Nephron (organoid): Measurements from ENCODE around the gene COA7.

Experiments used
- H3K27ac Mint-ChIP-seq, 3 experiments: 2 replicates each; pipeline ENCODE4 v1.8.0; 2020; ENCODE audit warnings: mixed read lengths in 3 of 3, mild to moderate bottlenecking in 2 of 3, moderate library complexity in 1 of 3
- H3K27me3 Mint-ChIP-seq: 2 replicates; pipeline ENCODE4 v1.8.0; 2021; ENCODE audit warnings: low read depth, mild to moderate bottlenecking, moderate library complexity, mixed read lengths
- H3K36me3 Mint-ChIP-seq: 2 replicates; pipeline ENCODE4 v1.8.0; 2020; ENCODE audit warnings: low read depth, mixed read lengths
- H3K4me1 Mint-ChIP-seq: 2 replicates; pipeline ENCODE4 v1.8.0; 2020; ENCODE audit warnings: mixed read lengths
- H3K4me3 Mint-ChIP-seq, 3 experiments: 2 replicates each; pipeline ENCODE4 v1.8.0; 2020; ENCODE audit warnings: mild to moderate bottlenecking in 3 of 3, mixed read lengths in 3 of 3, moderate library complexity in 2 of 3
- H3K9me3 Mint-ChIP-seq: 2 replicates; pipeline ENCODE4 v1.8.0; 2020; ENCODE audit warnings: mixed read lengths
- TF ChIP-seq, protein P1 (sequence below), 3 experiments: fragments of 200-600 bp; sonication (generic); IDR thresholded peaks; one replicate each; pipeline ENCODE4 v1.5.0; 2021; ENCODE audit warnings: antibody characterized with exemption in 3 of 3; ENCODE audit not compliant: unreplicated experiment in 3 of 3

The COA7 gene

DNA sequence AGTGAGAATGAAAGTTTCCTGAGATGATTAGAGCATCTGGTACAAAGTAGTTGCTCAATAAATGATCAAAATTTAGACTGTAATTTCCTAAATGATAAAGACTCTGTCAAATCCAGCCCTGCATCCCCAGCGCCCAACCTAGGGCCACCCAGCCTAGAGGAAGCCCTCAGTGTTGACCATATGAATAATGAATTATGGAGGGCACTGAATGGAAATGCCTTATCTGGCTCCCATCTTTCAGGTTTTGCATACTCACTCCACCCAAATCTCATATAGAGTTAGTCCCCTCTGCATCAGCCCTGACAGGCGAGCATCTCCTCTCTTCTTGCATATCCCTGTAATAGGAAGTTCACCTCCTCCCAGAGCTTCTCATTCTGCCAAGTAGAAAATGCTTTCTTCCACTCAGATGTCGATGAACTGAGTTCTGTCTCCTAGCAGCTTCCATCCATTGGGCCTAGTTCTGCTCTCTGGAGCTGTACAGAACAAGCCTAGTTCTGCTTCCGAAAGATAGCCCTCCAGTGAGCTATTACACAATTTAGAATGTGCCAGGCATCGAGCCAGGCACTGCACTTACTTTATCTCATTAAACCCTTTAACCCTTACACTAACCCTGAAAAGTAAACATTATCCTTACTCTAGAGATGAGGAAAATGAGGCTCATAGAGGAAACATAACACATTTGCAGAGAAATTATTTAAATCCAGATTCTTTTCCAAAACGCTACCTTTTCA is 20.9 kb downstream of the COA7 start:
- H3K4me3 Mint-ChIP-seq, result no peak overlapping the region
- H3K4me1 Mint-ChIP-seq, result peaks cover 35% of the 10 kb centered on the region
- no peaks in the 10 kb centered on the region for H3K36me3 Mint-ChIP-seq
- peaks cover 4% of the 10 kb centered on the region for H3K27me3 Mint-ChIP-seq
- no peaks in the 10 kb centered on the region for H3K9me3 Mint-ChIP-seq
- TF ChIP-seq, protein P1, sequence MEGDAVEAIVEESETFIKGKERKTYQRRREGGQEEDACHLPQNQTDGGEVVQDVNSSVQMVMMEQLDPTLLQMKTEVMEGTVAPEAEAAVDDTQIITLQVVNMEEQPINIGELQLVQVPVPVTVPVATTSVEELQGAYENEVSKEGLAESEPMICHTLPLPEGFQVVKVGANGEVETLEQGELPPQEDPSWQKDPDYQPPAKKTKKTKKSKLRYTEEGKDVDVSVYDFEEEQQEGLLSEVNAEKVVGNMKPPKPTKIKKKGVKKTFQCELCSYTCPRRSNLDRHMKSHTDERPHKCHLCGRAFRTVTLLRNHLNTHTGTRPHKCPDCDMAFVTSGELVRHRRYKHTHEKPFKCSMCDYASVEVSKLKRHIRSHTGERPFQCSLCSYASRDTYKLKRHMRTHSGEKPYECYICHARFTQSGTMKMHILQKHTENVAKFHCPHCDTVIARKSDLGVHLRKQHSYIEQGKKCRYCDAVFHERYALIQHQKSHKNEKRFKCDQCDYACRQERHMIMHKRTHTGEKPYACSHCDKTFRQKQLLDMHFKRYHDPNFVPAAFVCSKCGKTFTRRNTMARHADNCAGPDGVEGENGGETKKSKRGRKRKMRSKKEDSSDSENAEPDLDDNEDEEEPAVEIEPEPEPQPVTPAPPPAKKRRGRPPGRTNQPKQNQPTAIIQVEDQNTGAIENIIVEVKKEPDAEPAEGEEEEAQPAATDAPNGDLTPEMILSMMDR (IDR thresholded peaks at IDR 0.05; ENCODE audit: unreplicated experiment in 3 of 3), result no peak
- H3K27ac Mint-ChIP-seq, result peak overlapping the region; percentile 24 to 43 (median 27)

DNA sequence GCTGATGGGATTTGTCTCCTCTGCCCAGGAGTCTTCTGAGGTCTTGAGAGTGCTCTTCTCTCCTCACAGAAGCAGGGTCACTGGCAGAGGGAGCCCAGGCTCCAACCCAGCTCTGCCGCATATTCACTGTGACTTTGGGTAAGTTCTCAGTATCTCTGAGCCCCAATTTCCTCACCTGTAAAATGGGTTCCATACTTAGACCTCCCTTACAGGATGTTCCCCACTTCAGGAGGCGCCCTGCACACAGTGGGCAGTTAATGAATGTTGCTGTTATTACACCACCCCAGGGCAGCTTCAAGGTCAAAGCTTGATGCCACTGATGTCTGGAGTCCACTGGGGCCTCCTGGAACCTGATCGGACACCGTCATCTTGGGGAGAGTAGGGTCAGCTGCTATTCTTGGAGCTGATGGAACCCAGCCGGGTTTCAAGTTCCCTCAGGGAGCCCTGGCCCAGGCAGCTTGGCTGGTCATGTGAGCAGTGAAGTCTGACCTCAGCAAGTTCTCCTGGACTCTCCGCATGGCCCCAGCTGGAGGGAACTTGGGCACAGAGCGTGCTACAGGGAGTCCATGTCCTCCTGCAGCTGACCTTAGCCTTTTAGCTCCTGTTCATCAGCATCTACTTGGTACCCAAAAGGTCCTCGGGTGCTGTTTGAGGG is 21.8 kb downstream of the COA7 start:
- no peak overlapping the region for H3K4me3 Mint-ChIP-seq
- H3K4me1 Mint-ChIP-seq, result peaks cover 35% of the 10 kb centered on the region
- TF ChIP-seq, protein P1 (IDR thresholded peaks at IDR 0.05; ENCODE audit: unreplicated experiment in 3 of 3), result no peak
- H3K27ac Mint-ChIP-seq, result no peak overlapping the region
- no peaks in the 10 kb centered on the region for H3K9me3 Mint-ChIP-seq
- peaks cover 4% of the 10 kb centered on the region for H3K27me3 Mint-ChIP-seq
- H3K36me3 Mint-ChIP-seq, result no peaks in the 10 kb centered on the region

DNA sequence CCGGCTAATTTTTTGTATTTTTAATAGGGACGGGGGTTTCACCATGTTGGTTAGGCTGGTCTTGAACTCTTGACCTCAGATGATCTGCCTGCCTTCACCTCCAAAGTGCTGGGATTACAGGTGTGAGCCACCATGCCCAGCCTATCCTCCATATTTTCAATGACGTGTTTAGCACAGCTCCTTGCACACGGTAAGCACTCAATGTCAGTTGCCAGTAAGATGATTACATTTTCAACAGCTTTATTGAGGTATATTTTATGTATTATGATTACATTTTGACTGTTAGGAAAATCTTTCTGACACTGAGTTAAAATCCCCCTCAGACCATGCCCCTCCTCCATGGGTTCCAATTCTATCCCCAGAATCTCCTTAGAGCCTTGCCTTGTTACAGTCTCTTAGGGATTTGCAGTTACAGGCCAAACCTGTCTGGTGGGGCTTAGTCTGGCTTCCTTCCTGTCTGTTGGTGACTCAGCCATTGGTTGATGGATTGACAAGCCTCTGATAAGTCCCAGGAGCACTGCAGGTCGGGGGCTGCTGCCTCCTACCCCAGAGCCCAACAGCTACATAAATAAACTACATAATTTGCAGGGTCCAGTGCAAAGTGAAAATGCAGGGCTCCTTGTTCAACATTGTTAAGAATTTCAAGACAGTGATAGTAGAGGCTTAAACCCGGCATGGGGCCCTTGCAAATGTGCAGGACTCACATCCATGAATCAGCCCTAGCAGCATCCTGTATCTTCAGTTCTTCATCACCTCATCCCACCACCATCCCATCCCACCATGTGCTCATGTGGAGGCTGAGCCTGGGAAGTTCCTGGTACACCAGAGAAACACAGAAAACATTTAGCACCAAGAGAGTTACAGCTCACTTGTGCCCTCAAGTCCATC is 23.4 kb downstream of the COA7 start:
- Mint-ChIP-seq H3K27ac (peak overlapping the region in 2 of 3 experiments; percentile 19 to 30), H3K4me1 (peaks cover 39% of the 10 kb centered on the region), H3K36me3 (no peaks in the 10 kb centered on the region), H3K4me3 (no peak overlapping the region), H3K27me3 (peaks cover 4% of the 10 kb centered on the region), H3K9me3 (no peaks in the 10 kb centered on the region)
- TF ChIP-seq, protein P1 (IDR thresholded peaks at IDR 0.05; ENCODE audit: unreplicated experiment in 3 of 3), result no peak

DNA sequence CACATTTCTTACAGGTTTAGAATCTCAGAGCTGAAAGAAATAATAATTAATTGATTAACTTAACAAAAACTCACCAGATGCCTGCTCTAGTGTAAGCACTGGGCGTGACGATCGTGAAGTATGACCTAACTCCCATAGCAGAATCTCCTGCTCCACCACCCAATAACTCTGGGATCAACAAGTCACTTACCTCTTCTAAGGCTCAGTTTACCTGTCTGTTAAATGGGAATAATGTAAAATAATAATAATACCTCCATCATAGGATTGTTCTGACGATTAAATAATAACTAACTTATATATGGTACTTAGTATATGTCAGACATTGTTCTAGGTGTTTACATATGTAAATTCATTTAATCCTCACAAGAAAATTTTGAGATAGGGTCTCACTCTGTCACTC is 24.6 kb downstream of the COA7 start:
- H3K4me3 Mint-ChIP-seq, result no peak overlapping the region
- H3K36me3 Mint-ChIP-seq, result no peaks in the 10 kb centered on the region
- no peak overlapping the region for H3K27ac Mint-ChIP-seq
- TF ChIP-seq, protein P1 (IDR thresholded peaks at IDR 0.05; ENCODE audit: unreplicated experiment in 3 of 3), result no peak
- H3K27me3 Mint-ChIP-seq, result peaks cover 4% of the 10 kb centered on the region
- H3K9me3 Mint-ChIP-seq, result no peaks in the 10 kb centered on the region
- H3K4me1 Mint-ChIP-seq, result peaks cover 29% of the 10 kb centered on the region

DNA sequence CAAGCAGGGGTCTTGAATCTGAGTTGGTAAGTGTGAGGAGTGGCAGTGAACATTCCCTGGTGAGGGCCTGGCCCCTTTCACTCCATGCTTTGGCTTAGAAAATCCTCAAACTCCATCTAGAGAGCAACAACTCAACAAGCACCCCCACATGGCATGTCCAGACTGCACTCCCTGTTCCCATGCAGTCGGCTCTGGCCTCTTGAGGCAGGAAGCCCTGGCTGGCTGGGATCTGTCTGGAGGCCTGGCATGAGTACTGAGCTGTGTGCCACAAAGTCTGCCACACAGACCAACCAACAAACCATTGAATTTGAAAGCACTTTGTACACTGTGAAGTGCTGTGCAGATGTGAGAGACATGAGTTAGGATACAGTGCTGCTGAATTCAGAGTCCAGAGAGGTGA is 25.2 kb downstream of the COA7 start:
- no peaks in the 10 kb centered on the region for H3K36me3 Mint-ChIP-seq
- no peak overlapping the region for H3K4me3 Mint-ChIP-seq

More for the DNA sequence above, 25.2 kb downstream of the COA7 start:
- no peak overlapping the region for H3K27ac Mint-ChIP-seq
- peaks cover 28% of the 10 kb centered on the region for H3K4me1 Mint-ChIP-seq
- H3K27me3 Mint-ChIP-seq, result peaks cover 4% of the 10 kb centered on the region
- no peaks in the 10 kb centered on the region for H3K9me3 Mint-ChIP-seq
- TF ChIP-seq, protein P1 (IDR thresholded peaks at IDR 0.05; ENCODE audit: unreplicated experiment in 3 of 3), result no peak
